Ishikawa (cell line): ENCODE results near the gene CPE.

Experiments used
- CEBPB ChIP-seq: IDR thresholded peaks from 2 replicates; pipeline ENCODE4 v1.6.1; 2012
- CREB1 ChIP-seq: IDR thresholded peaks from 2 replicates; pipeline ENCODE4 v1.6.1; 2012; ENCODE audit warnings: low read depth
- EGR1 ChIP-seq: IDR thresholded peaks from 2 replicates; pipeline ENCODE4 v1.6.1; 2012
- EP300 ChIP-seq: IDR thresholded peaks from 2 replicates; pipeline ENCODE4 v1.6.1; 2012; ENCODE audit warnings: borderline replicate concordance
- FOXM1 ChIP-seq: IDR thresholded peaks from 2 replicates; pipeline ENCODE4 v1.6.1; 2012; ENCODE audit warnings: low read depth, borderline replicate concordance
- MAX ChIP-seq: IDR thresholded peaks from 2 replicates; pipeline ENCODE4 v1.6.1; 2012
- NFIC ChIP-seq: IDR thresholded peaks from 2 replicates; pipeline ENCODE4 v1.6.1; 2012
- RAD21 ChIP-seq: IDR thresholded peaks from 2 replicates; pipeline ENCODE4 v1.6.1; 2012; ENCODE audit warnings: low read depth
- REST ChIP-seq: IDR thresholded peaks from 2 replicates; pipeline ENCODE4 v1.6.1; 2012; ENCODE audit warnings: low read depth, mild to moderate bottlenecking
- TAF1 ChIP-seq: IDR thresholded peaks from 2 replicates; pipeline ENCODE4 v1.6.1; 2012; ENCODE audit warnings: low read depth, mild to moderate bottlenecking
- TCF12 ChIP-seq: IDR thresholded peaks from 2 replicates; pipeline ENCODE4 v1.6.1; 2012; ENCODE audit warnings: low read depth
- TEAD4 ChIP-seq: IDR thresholded peaks from 2 replicates; pipeline ENCODE4 v1.6.1; 2012
- USF1 ChIP-seq: IDR thresholded peaks from 2 replicates; pipeline ENCODE4 v1.6.1; 2012
- YY1 ChIP-seq: IDR thresholded peaks from 2 replicates; pipeline ENCODE4 v1.6.1; 2012; ENCODE audit warnings: low read depth
- ZBTB7A ChIP-seq: IDR thresholded peaks from 2 replicates; pipeline ENCODE4 v1.6.1; 2012; ENCODE audit warnings: low read depth

The CPE gene

DNA sequence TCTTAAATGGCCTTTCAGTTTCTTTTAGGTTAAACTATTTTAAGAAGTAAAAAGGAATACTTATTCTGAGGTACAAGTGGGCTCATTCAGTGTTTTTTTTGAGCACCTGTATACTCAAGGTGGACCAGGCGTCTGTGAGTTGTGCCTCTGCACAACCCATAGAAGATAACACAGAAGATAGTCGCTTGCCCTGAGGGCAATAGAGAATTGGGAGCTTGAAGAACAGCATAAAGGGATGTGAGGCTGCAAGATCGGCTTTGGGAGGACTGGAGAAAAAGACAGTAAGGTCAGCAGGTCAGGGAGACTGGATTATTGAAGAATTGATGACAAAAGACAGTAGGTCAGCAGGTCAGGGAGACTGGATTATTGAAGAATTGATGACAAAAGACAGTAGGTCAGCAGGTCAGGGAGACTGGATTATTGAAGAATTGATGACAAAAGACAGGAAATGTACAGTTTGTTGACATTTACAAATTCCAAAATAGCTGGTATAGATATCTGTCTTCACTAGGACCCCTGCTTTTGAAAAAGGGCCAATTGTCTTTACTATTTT, 3.1 kb downstream of the CPE start:
- TF ChIP-seq CEBPB (no peak), USF1 (no peak), YY1 (no peak), FOXM1 (no peak), EGR1 (no peak), NFIC (no peak), RAD21 (no peak), EP300 (no peak), TCF12 (no peak), REST (no peak), CREB1 (no peak), TAF1 (no peak), MAX (no peak), ZBTB7A (no peak)

DNA sequence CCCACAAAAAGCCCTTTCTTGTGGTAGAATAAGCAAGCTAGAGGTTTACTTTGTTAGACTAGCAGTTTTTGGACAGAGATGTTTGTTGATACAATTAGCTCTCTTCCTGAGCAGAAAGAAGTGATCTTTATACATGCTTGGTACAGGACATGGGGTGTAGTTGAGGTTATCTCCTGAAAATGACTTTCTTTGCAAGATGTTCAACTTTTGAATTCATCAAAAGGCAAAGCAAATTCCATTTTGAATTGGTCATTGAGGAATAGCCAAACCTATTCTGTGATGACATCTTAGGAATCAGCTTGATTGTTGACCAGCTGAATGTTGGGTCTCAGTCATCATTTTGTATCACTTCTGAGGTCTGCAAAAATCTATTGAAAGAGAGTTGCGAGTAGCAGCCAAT, 3.8 kb downstream of the CPE start:
- no peak for TF ChIP-seq CEBPB
- no peak for TF ChIP-seq TEAD4
- TF ChIP-seq CREB1: no peak
- TF ChIP-seq REST: no peak
- no peak for TF ChIP-seq EP300
- no peak for TF ChIP-seq EGR1

- TF ChIP-seq TCF12: no peak
- no peak for TF ChIP-seq TAF1
- no peak for TF ChIP-seq EGR1
These were observed 4.8 kb downstream of the CPE start for GRCh38 chr4:165383591-165384073.

DNA sequence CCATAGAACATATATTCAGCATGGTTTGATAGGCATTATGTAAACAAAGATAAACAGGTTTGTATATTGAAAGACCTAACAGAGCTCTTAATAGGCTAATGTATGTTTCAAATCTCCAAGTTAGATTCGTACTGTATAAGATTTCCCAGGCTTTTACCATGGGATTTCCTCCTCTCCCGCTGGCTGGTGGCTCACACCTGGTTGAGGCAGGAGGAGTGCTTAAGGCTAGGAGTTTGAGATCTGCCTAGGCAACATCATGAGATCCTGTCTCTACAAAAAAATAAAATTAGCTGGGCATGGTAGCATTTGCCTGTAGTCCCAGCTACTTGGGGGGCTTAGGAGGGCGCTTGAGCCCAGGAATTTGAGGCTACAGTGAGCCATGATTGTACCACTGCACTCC, 5.4 kb downstream of the CPE start:
- TF ChIP-seq CEBPB: no peak
- TF ChIP-seq TAF1: no peak
- no peak for TF ChIP-seq EP300
- no peak for TF ChIP-seq TEAD4
- TF ChIP-seq EGR1: no peak
- no peak for TF ChIP-seq REST
- TF ChIP-seq RAD21: no peak
- TF ChIP-seq YY1: no peak
- no peak for TF ChIP-seq NFIC
- TF ChIP-seq USF1: no peak

DNA sequence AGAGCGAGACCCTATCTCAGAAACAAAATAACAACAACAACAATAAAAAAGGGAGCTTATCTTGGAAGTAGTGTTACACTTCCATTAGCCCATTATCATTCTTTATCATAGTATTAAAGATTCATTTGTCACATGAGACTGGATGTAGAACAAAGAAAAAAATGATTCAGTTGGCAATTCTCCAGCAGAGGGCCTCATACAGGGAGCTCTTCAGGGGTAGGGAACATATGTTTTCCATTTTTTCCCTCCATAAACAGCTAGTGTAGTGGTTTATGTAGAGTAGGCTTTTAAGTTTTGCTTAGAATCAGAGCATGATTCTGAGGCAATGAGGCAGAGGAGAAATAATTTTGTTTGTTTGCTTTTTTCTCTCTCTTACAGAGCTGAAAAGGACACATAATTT, 5.8 kb downstream of the CPE start:
- TF ChIP-seq NFIC: peak; percentile 42; the same call in 1 of the 2 replicates
- no peak for TF ChIP-seq TCF12
- TF ChIP-seq TAF1: no peak
- TF ChIP-seq YY1: no peak
- TF ChIP-seq MAX: no peak
